Measurements from ENCODE around the gene TEX35.

TEX35 gene

GRCh38 chr1:178533121-178533946, 20.4 kb downstream of the TEX35 start:
- DNase-seq (no peak), ATAC-seq (ENCODE audit: insufficient read depth, low read depth) (no peak)
- Histone ChIP-seq H3K4me2 (ENCODE audit: insufficient read depth, low read length) (no peak overlapping the region), H3K27me3 (ENCODE audit: insufficient read depth, low read length, poor library complexity) (no peaks in the 10 kb centered on the region), H4K20me1 (ENCODE audit: insufficient read depth, low read length) (no peaks in the 10 kb centered on the region), H3K9ac (ENCODE audit: low read depth, low read length) (no peak overlapping the region), H3K27ac (ENCODE audit: low read length) (no peak overlapping the region), H3K36me3 (ENCODE audit: insufficient read depth, low read length) (no peaks in the 10 kb centered on the region), H3K79me2 (ENCODE audit: insufficient read depth, low read length) (no peaks in the 10 kb centered on the region), H3K9me3 (ENCODE audit: insufficient read depth, low read length, severe bottlenecking) (no peaks in the 10 kb centered on the region), H2AFZ (ENCODE audit: low read depth, low read length) (no peak overlapping the region), H3K4me1 (ENCODE audit: insufficient read depth, low read length) (peaks cover 4% of the 10 kb centered on the region), H3K4me3 (ENCODE audit: low read depth in 1 of 2, low read length in 2 of 2) (no peak overlapping the region)
- TF ChIP-seq CTCF (IDR thresholded peaks at IDR 0.05; ENCODE audit: borderline replicate concordance, extremely low read depth, low read length, poor library complexity, severe bottlenecking): no peak
- no peak for TF ChIP-seq EZH2 (IDR thresholded peaks at IDR 0.05; ENCODE audit: borderline replicate concordance, low read depth, low read length, severe bottlenecking)

- no peak for ATAC-seq (ENCODE audit: insufficient read depth, low read depth)
- Histone ChIP-seq H3K4me3 (ENCODE audit: low read depth in 1 of 2, low read length in 2 of 2) (no peak overlapping the region), H3K9ac (ENCODE audit: low read depth, low read length) (no peak overlapping the region), H3K36me3 (ENCODE audit: insufficient read depth, low read length) (no peaks in the 10 kb centered on the region), H2AFZ (ENCODE audit: low read depth, low read length) (no peak overlapping the region), H3K27ac (ENCODE audit: low read length) (no peak overlapping the region), H3K27me3 (ENCODE audit: insufficient read depth, low read length, poor library complexity) (no peaks in the 10 kb centered on the region), H4K20me1 (ENCODE audit: insufficient read depth, low read length) (no peaks in the 10 kb centered on the region), H3K79me2 (ENCODE audit: insufficient read depth, low read length) (no peaks in the 10 kb centered on the region), H3K4me1 (ENCODE audit: insufficient read depth, low read length) (peaks cover 4% of the 10 kb centered on the region), H3K9me3 (ENCODE audit: insufficient read depth, low read length, severe bottlenecking) (no peaks in the 10 kb centered on the region), H3K4me2 (ENCODE audit: insufficient read depth, low read length) (no peak overlapping the region)
- no peak for TF ChIP-seq EZH2 (IDR thresholded peaks at IDR 0.05; ENCODE audit: borderline replicate concordance, low read depth, low read length, severe bottlenecking)
- no peak for TF ChIP-seq CTCF (IDR thresholded peaks at IDR 0.05; ENCODE audit: borderline replicate concordance, extremely low read depth, low read length, poor library complexity, severe bottlenecking)
- no peak for DNase-seq
These were observed 21.4 kb downstream of the TEX35 start for GRCh38 chr1:178534137-178534868.

GRCh38 chr1:178536329-178536728, 23.4 kb downstream of the TEX35 start:
- Histone ChIP-seq H4K20me1 (ENCODE audit: insufficient read depth, low read length) (no peaks in the 10 kb centered on the region), H3K4me1 (ENCODE audit: insufficient read depth, low read length) (peaks cover 4% of the 10 kb centered on the region), H3K9me3 (ENCODE audit: insufficient read depth, low read length, severe bottlenecking) (no peaks in the 10 kb centered on the region), H3K4me3 (ENCODE audit: low read depth in 1 of 2, low read length in 2 of 2) (no peak overlapping the region), H2AFZ (ENCODE audit: low read depth, low read length) (no peak overlapping the region), H3K36me3 (ENCODE audit: insufficient read depth, low read length) (no peaks in the 10 kb centered on the region), H3K27ac (ENCODE audit: low read length) (no peak overlapping the region), H3K27me3 (ENCODE audit: insufficient read depth, low read length, poor library complexity) (no peaks in the 10 kb centered on the region), H3K4me2 (ENCODE audit: insufficient read depth, low read length) (no peak overlapping the region), H3K9ac (ENCODE audit: low read depth, low read length) (no peak overlapping the region), H3K79me2 (ENCODE audit: insufficient read depth, low read length) (no peaks in the 10 kb centered on the region)
- no peak for DNase-seq
- ATAC-seq (ENCODE audit: insufficient read depth, low read depth): no peak
- TF ChIP-seq EZH2 (IDR thresholded peaks at IDR 0.05; ENCODE audit: borderline replicate concordance, low read depth, low read length, severe bottlenecking) (no peak), CTCF (IDR thresholded peaks at IDR 0.05; ENCODE audit: borderline replicate concordance, extremely low read depth, low read length, poor library complexity, severe bottlenecking) (no peak)

All from DND-41 (cell line).